HepG2 (cell line): ENCODE measurements around the gene GALNTL6. TPM values are rescaled to one million over a fixed set of nuclear protein-coding genes. Genes with fewer than 3 reads are reported as not detected.

ENCODE experiments used
- BRD4 ChIP-seq: sonication (generic); formaldehyde crosslinking; IDR thresholded peaks from 2 replicates; pipeline ENCODE4 v1.4.0; 2020; ENCODE audit warnings: missing genetic modification reagents
- DRAP1 ChIP-seq: IDR thresholded peaks from 2 replicates; pipeline ENCODE4 v1.6.1; 2016; ENCODE audit warnings: missing genetic modification reagents, missing compliant biosample characterization
- MEF2D ChIP-seq: sonication (generic); formaldehyde crosslinking; IDR thresholded peaks from 2 replicates; pipeline ENCODE4 v1.5.1; 2020; ENCODE audit warnings: mild to moderate bottlenecking, missing genetic modification reagents
- NR2F1 ChIP-seq, 2 experiments: fragments of 450-650 bp in 1 of 2; formaldehyde crosslinking in 1 of 2; IDR thresholded peaks; 2 replicates each; pipeline versions ENCODE4 v1.5.0 to v1.6.1; 2016 to 2020; ENCODE audit warnings: mild to moderate bottlenecking in 1 of 2, missing compliant biosample characterization in 1 of 2, missing genetic modification reagents in 1 of 2, moderate library complexity in 1 of 2
- NR2F6 ChIP-seq, 2 experiments: IDR thresholded peaks; 2 replicates each; pipeline ENCODE4 v1.6.1; 2016; ENCODE audit warnings: antibody characterized with exemption in 1 of 2, mild to moderate bottlenecking in 1 of 2
- SALL1 ChIP-seq: sonication (generic); formaldehyde crosslinking; IDR thresholded peaks from 2 replicates; pipeline ENCODE4 v1.8.0; 2022; ENCODE audit warnings: mild to moderate bottlenecking, missing genetic modification reagents
- SRF ChIP-seq: IDR thresholded peaks from 2 replicates; pipeline ENCODE4 v1.6.1; 2011; ENCODE audit warnings: mild to moderate bottlenecking, low read depth, low read length, moderate library complexity
- STAG1 ChIP-seq: sonication (generic); formaldehyde crosslinking; IDR thresholded peaks from 2 replicates; pipeline ENCODE4 v1.4.0; 2020; ENCODE audit warnings: missing genetic modification reagents
- TERF1 ChIP-seq: sonication (generic); formaldehyde crosslinking; IDR thresholded peaks from 2 replicates; pipeline ENCODE4 v1.8.0; 2022; ENCODE audit warnings: mild to moderate bottlenecking, missing genetic modification reagents, moderate library complexity
- TSC22D2 ChIP-seq: sonication (generic); formaldehyde crosslinking; IDR thresholded peaks from 2 replicates; pipeline ENCODE4 v1.5.1; 2020; ENCODE audit warnings: missing genetic modification reagents, mild to moderate bottlenecking, borderline replicate concordance
- YEATS2 ChIP-seq: sonication (generic); formaldehyde crosslinking; IDR thresholded peaks from 2 replicates; pipeline ENCODE4 v1.4.0; 2020; ENCODE audit warnings: missing genetic modification reagents, borderline replicate concordance
- ZBTB10 ChIP-seq: sonication (generic); formaldehyde crosslinking; IDR thresholded peaks from 2 replicates; pipeline ENCODE4 v1.4.0; 2020; ENCODE audit warnings: missing genetic modification reagents, borderline replicate concordance
- ZKSCAN8 ChIP-seq: IDR thresholded peaks from 2 replicates; pipeline ENCODE4 v1.6.1; 2016; ENCODE audit warnings: borderline replicate concordance, missing genetic modification reagents, missing compliant biosample characterization
- ZNF225 ChIP-seq: sonication (generic); formaldehyde crosslinking; IDR thresholded peaks from 2 replicates; pipeline ENCODE4 v1.4.0; 2020; ENCODE audit warnings: mild to moderate bottlenecking, missing genetic modification reagents
- ZNF740 ChIP-seq: sonication (generic); formaldehyde crosslinking; IDR thresholded peaks from 2 replicates; pipeline ENCODE4 v1.4.0; 2020; ENCODE audit warnings: missing genetic modification reagents
- polyA plus RNA-seq, 8 experiments: library from polyadenylated mRNA; depleted of rRNA in 3 of 8; stranded (reverse) in 7 of 8; unstranded in 1 of 8; fragments of >200 nt; fragmentation: Illumina TruSeq in 4 of 8; extraction: Trizol in 4 of 8; gene quantifications; 2 replicates each; pipeline versions ENCODE4 v1.2.1 to v1.2.3, GENCODE V29; 2011 to 2016; ENCODE audit warnings: low read depth in 4 of 8, missing spikeins in 1 of 8, mixed read lengths in 1 of 8; ENCODE audit not compliant: insufficient read depth in 1 of 8
- total RNA-seq, 5 experiments: library from RNA; depleted of rRNA; stranded (reverse); fragments of >200 nt; fragmentation: Illumina TruSeq; extraction: Trizol; gene quantifications; 2 replicates each; pipeline ENCODE4 v1.2.3, GENCODE V29; 2016; ENCODE audit warnings: low read depth in 1 of 5
- TF ChIP-seq, protein P1 (sequence below): IDR thresholded peaks from 2 replicates; pipeline ENCODE4 v1.6.1; 2018; ENCODE audit warnings: missing genetic modification reagents
- TF ChIP-seq, protein P2 (sequence below): IDR thresholded peaks from 2 replicates; pipeline ENCODE4 v1.6.1; 2016; ENCODE audit warnings: low read depth

Gene GALNTL6
- total and polyA plus RNA-seq, 2 of the 13 experiments (the other 11 are each of a cell fraction or from before 2014, with no cell fraction given): not detected

DNA sequence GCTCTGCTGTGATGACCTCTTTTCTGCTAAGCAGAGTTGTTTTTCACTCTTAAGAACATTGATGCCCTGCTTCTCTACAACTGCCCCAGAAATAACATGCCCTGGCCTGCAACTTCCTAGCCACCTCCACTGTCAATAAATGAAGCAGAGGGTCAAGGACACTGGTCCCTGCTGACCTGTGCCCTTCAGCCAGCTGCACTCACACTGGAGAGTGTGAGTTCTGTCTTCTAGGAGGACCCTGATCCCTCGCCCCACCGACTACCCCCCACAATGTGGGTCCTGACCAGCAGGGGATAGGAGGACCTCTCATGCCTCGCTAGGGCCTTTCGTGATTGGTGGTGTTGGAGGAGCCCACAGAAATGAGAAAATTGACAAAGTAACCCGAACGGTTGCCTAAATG is 947.3 kb downstream of the GALNTL6 start (continued):
- TF ChIP-seq BRD4 (CRISPR knock-in tag) (no peak), SALL1 (CRISPR knock-in tag) (peak; percentile 57), ZBTB10 (CRISPR knock-in tag) (no peak), ZKSCAN8 (CRISPR knock-in tag) (no peak), TERF1 (CRISPR knock-in tag) (no peak), ZNF225 (no peak), YEATS2 (CRISPR knock-in tag) (no peak), STAG1 (no peak), SRF (no peak), MEF2D (CRISPR knock-in tag) (no peak), DRAP1 (CRISPR knock-in tag) (no peak), NR2F6 (IDR thresholded peaks at IDR 0.05) (peak; percentile 30; the same call in 1 of the 2 replicates), NR2F6 (CRISPR knock-in tag; IDR thresholded peaks at IDR 0.05) (peak; percentile 52), ZNF740 (CRISPR knock-in tag) (no peak), TSC22D2 (no peak), NR2F1 (CRISPR knock-in tag; IDR thresholded peaks at IDR 0.05) (peak; percentile 21 to 76; a peak in 3 of 4 replicates)
- TF ChIP-seq, protein P1, sequence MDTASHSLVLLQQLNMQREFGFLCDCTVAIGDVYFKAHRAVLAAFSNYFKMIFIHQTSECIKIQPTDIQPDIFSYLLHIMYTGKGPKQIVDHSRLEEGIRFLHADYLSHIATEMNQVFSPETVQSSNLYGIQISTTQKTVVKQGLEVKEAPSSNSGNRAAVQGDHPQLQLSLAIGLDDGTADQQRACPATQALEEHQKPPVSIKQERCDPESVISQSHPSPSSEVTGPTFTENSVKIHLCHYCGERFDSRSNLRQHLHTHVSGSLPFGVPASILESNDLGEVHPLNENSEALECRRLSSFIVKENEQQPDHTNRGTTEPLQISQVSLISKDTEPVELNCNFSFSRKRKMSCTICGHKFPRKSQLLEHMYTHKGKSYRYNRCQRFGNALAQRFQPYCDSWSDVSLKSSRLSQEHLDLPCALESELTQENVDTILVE: no peak
- TF ChIP-seq, protein P2, sequence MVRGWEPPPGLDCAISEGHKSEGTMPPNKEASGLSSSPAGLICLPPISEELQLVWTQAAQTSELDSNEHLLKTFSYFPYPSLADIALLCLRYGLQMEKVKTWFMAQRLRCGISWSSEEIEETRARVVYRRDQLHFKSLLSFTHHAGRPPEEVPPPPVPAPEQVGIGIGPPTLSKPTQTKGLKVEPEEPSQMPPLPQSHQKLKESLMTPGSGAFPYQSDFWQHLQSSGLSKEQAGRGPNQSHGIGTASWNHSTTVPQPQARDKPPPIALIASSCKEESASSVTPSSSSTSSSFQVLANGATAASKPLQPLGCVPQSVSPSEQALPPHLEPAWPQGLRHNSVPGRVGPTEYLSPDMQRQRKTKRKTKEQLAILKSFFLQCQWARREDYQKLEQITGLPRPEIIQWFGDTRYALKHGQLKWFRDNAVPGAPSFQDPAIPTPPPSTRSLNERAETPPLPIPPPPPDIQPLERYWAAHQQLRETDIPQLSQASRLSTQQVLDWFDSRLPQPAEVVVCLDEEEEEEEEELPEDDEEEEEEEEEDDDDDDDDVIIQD: no peak
